Gastroesophageal sphincter (tissue), 4 donors: Measurements from ENCODE around the gene HES3. TPM values are rescaled to one million over a fixed set of nuclear protein-coding genes. Genes with fewer than 3 reads are reported as not detected.
A peak's percentile ranks its signal among the peaks of the same experiment; 100 is the strongest.

Experiments used
- ATAC-seq: fragments of 150-250 bp; one replicate; pipeline ENCODE4 v1.9.1; 2016; ENCODE audit warnings: mild to moderate bottlenecking, moderate library complexity
- H3K27ac ChIP-seq, 4 donors: fragments of 200-600 bp; sonication (generic) in 3 of 4; 1 replicate in 3 of 4; 2 replicates in 1 of 4; pipeline ENCODE4 v1.5.1; 2016 to 2019
- H3K27me3 ChIP-seq: fragments of 200-600 bp; sonication (generic); one replicate; pipeline ENCODE4 v1.5.1; 2019
- H3K36me3 ChIP-seq, 2 donors: fragments of 200-600 bp; sonication (generic); one replicate each; pipeline ENCODE4 v1.5.1; 2019; ENCODE audit warnings: control low read depth in 1 of 2
- H3K4me1 ChIP-seq, 3 donors: fragments of 200-600 bp; sonication (generic); 1 replicate in 2 of 3; 2 replicates in 1 of 3; pipeline ENCODE4 v1.5.1; 2016 to 2019; ENCODE audit warnings: control low read depth in 2 of 3
- H3K4me3 ChIP-seq, 2 donors: fragments of 200-600 bp; sonication (generic); one replicate each; pipeline ENCODE4 v1.5.1; 2019; ENCODE audit warnings: mild to moderate bottlenecking in 1 of 2, moderate library complexity in 1 of 2
- H3K9me3 ChIP-seq, 3 donors: fragments of 200-600 bp; sonication (generic); one replicate each; pipeline ENCODE4 v1.5.1; 2017 to 2019; ENCODE audit warnings: control low read depth in 2 of 3
- CTCF ChIP-seq, 4 experiments: fragments of 200-600 bp in 2 of 4; fragments of 450-650 bp in 2 of 4; sonication (generic) in 1 of 4; IDR thresholded peaks; one replicate each; pipeline ENCODE4 v1.5.1; 2017 to 2019; ENCODE audit warnings: antibody characterized with exemption in 4 of 4, mild to moderate bottlenecking in 2 of 4, moderate library complexity in 2 of 4
- EP300 ChIP-seq: sonication (generic); formaldehyde crosslinking; IDR thresholded peaks from one replicate; pipeline ENCODE4 v1.6.1; 2017; ENCODE audit warnings: antibody characterized with exemption, mild to moderate bottlenecking
- POLR2A ChIP-seq, 2 donors: fragments of 450-650 bp; IDR thresholded peaks; one replicate each; pipeline ENCODE4 v1.6.1; 2017; ENCODE audit warnings: antibody characterized with exemption in 2 of 2, mild to moderate bottlenecking in 2 of 2, moderate library complexity in 1 of 2
- POLR2AphosphoS5 ChIP-seq: sonication (generic); formaldehyde crosslinking; IDR thresholded peaks from one replicate; pipeline ENCODE4 v1.6.1; 2017; ENCODE audit warnings: antibody characterized with exemption
- WGBS, 2 donors: methylation state at CpG; one replicate each; pipeline ENCODE4 v1.1.5; 2018; ENCODE audit warnings: low coverage in 1 of 2; 5-methylcytosine and 5-hydroxymethylcytosine counted together
- total RNA-seq, 4 donors: library from RNA; depleted of rRNA; stranded (reverse); fragments of >200 nt; gene quantifications; one replicate each; pipeline ENCODE4 v1.1.0, GENCODE V29; 2016

Gene HES3
- total RNA-seq, 4 donors from 2014 or later, result not detected

- no peak for TF ChIP-seq POLR2A (IDR thresholded peaks at IDR 0.05)
- no peak for TF ChIP-seq EP300
- TF ChIP-seq CTCF (IDR thresholded peaks at IDR 0.05), result no peak
- no peak for TF ChIP-seq POLR2AphosphoS5
- Histone ChIP-seq H3K27ac (no peak overlapping the region), H3K36me3 (no peaks in the 10 kb centered on the region), H3K9me3 (no peaks in the 10 kb centered on the region), H3K4me3 (no peak overlapping the region), H3K27me3 (no peaks in the 10 kb centered on the region), H3K4me1 (peaks cover 0 to 48% (median 12%) of the 10 kb centered on the region in 3 donors)
- WGBS, 2 donors, result no CpG with 5 or more reads among the region's 11 CpGs
- no peak for ATAC-seq
These were observed 30.1 kb downstream of the HES3 start for GRCh38 chr1:6274102-6274501.

GRCh38 chr1:6274622-6275139, 30.7 kb downstream of the HES3 start:
- TF ChIP-seq EP300 (no peak), CTCF (IDR thresholded peaks at IDR 0.05) (no peak), POLR2AphosphoS5 (no peak), POLR2A (IDR thresholded peaks at IDR 0.05) (no peak)
- H3K27me3 ChIP-seq, result no peaks in the 10 kb centered on the region

GRCh38 chr1:6275826-6276782, 32.1 kb downstream of the HES3 start:
- WGBS, 2 donors, result 13 to 100% methylated on average over 1 to 12 of the region's 35 CpGs
- peak; percentile 74 for ATAC-seq

More at GRCh38 chr1:6274622-6275139, 30.7 kb downstream of the HES3 start:
- no peak overlapping the region for H3K4me3 ChIP-seq
- no peaks in the 10 kb centered on the region for H3K9me3 ChIP-seq
- H3K4me1 ChIP-seq, result peaks cover 0 to 48% (median 12%) of the 10 kb centered on the region in 3 donors
- no peak for ATAC-seq
- no CpG with 5 or more reads among the region's 16 CpGs for WGBS, 2 donors
- H3K36me3 ChIP-seq, result no peaks in the 10 kb centered on the region
- no peak overlapping the region for H3K27ac ChIP-seq

GRCh38 chr1:6276811-6277555, 33.0 kb downstream of the HES3 start:
- Histone ChIP-seq H3K27me3 (no peaks in the 10 kb centered on the region), H3K9me3 (no peaks in the 10 kb centered on the region), H3K4me3 (no peak overlapping the region), H3K27ac (peak overlapping the region in 3 of 4 donors; percentile 70 to 82 (median 76)), H3K36me3 (no peaks in the 10 kb centered on the region), H3K4me1 (peaks cover 0 to 30% (median 12%) of the 10 kb centered on the region in 3 donors)
- TF ChIP-seq CTCF (IDR thresholded peaks at IDR 0.05), result no peak
- TF ChIP-seq POLR2A (IDR thresholded peaks at IDR 0.05), result no peak
- TF ChIP-seq POLR2AphosphoS5, result no peak
- no peak for TF ChIP-seq EP300
- 96 to 100% methylated on average over 1 to 4 of the region's 20 CpGs for WGBS, 2 donors
- no peak for ATAC-seq

More at GRCh38 chr1:6275826-6276782, 32.1 kb downstream of the HES3 start:
- Histone ChIP-seq H3K4me3 (no peak overlapping the region), H3K27me3 (no peaks in the 10 kb centered on the region), H3K27ac (peak overlapping the region in 3 of 4 donors; percentile 70 to 82 (median 76)), H3K36me3 (no peaks in the 10 kb centered on the region), H3K4me1 (peaks cover 0 to 35% (median 12%) of the 10 kb centered on the region in 3 donors), H3K9me3 (no peaks in the 10 kb centered on the region)
- TF ChIP-seq CTCF (IDR thresholded peaks at IDR 0.05) (no peak), POLR2AphosphoS5 (peak; percentile 9)
